K562 (cell line): Measurements from ENCODE around the gene URM1. TPM values are rescaled to one million over a fixed set of nuclear protein-coding genes. Genes with fewer than 3 reads are reported as not detected.

Experiments used
- ATAC-seq: fragments of 200-7000 bp; cut with Tn5 transposase; 3 replicates; pipeline ENCODE4 v1.9.1; 2020; ENCODE audit warnings: moderate library complexity
- BruUV-seq: library from RNA; stranded (reverse); fragments of 400-500 nt; replicated peaks from 2 replicates; lab custom pipeline; 2021; lab: Mats Ljungman, UMichigan
- CTCF ChIA-PET: fragments of 300-600 bp; formaldehyde crosslinking; extraction: SDS; loops from one replicate; lab custom pipeline; 2021; ENCODE audit warnings: low intra/inter-chr PET ratio; lab: Yijun Ruan, JAX
- POLR2A ChIA-PET: fragments of 300-600, 350-650 bp; sonication (Branson Sonifier 250); formaldehyde crosslinking; extraction: SDS; loops from one replicate; lab custom pipeline; 2021; ENCODE audit warnings: antibody characterized with exemption, inconsistent platforms; lab: Yijun Ruan, JAX
- DNase-seq, 4 experiments: peaks; one replicate each; pipeline versions ENCODE4 v3.0.0 to v3.0.0-alpha.2; 2011 to 2018; ENCODE audit warnings: low spot score in 3 of 4, mixed read lengths in 3 of 4; ENCODE audit errors: extremely low read depth in 1 of 4
- FAIRE-seq: peaks from 2 replicates; lab custom pipeline; 2011; peaks lifted over from hg19 to GRCh38; lab: Jason Lieb, UNC
- H2AFZ ChIP-seq: 2 replicates; pipeline ENCODE4 v1.6.0; 2011; ENCODE audit warnings: low read depth, low read length, control low read depth, inconsistent platforms
- H3K27ac ChIP-seq: fragments of 200-600 bp; 3 replicates; pipeline ENCODE4 v1.8.0; 2011; ENCODE audit warnings: low read depth, mild to moderate bottlenecking, control low read depth, inconsistent platforms, low read length, moderate library complexity, mixed read lengths; ENCODE audit errors: extremely low read depth
- H3K27me3 ChIP-seq, 2 experiments: fragments of 300-600 bp in 1 of 2; 2 replicates in 1 of 2; 3 replicates in 1 of 2; pipeline versions ENCODE4 v1.6.0 to v1.8.0; 2011; ENCODE audit warnings: inconsistent platforms in 2 of 2, low read length in 2 of 2, mild to moderate bottlenecking in 1 of 2, mixed read lengths in 1 of 2, moderate library complexity in 1 of 2; ENCODE audit not compliant: control insufficient read depth in 2 of 2, insufficient read depth in 2 of 2
- H3K36me3 ChIP-seq: fragments of 300-600 bp; 3 replicates; pipeline ENCODE4 v1.8.0; 2011; ENCODE audit warnings: mild to moderate bottlenecking, low read length, inconsistent platforms; ENCODE audit not compliant: control insufficient read depth, insufficient read depth
- H3K4me1 ChIP-seq, 2 experiments: fragments of 200-600 bp in 1 of 2; replicated peaks in 1 of 2; 2 replicates in 1 of 2; 3 replicates in 1 of 2; pipeline versions ENCODE4 v1.5.1 to v1.8.0; 2011; ENCODE audit warnings: inconsistent platforms in 2 of 2, low read length in 2 of 2, mild to moderate bottlenecking in 1 of 2, mixed read lengths in 1 of 2, moderate library complexity in 1 of 2; ENCODE audit not compliant: control insufficient read depth in 2 of 2, insufficient read depth in 2 of 2
- H3K4me2 ChIP-seq: 2 replicates; pipeline ENCODE4 v1.6.1; 2011; ENCODE audit warnings: low read length, control low read depth, inconsistent platforms, mixed read lengths; ENCODE audit not compliant: insufficient read depth
- H3K4me3 ChIP-seq: fragments of 200-600 bp; sonication (generic), shearing (Covaris generic); 2 replicates; pipeline ENCODE4 v1.5.1; 2016; ENCODE audit warnings: control low read depth, inconsistent platforms
- H3K79me2 ChIP-seq: fragments of 200-600 bp; 3 replicates; pipeline ENCODE4 v1.8.0; 2011; ENCODE audit warnings: low read length, inconsistent platforms; ENCODE audit not compliant: control insufficient read depth, insufficient read depth
- H3K9ac ChIP-seq, 2 experiments: 2 replicates each; pipeline versions ENCODE4 v1.6.0 to v1.6.1; 2011; ENCODE audit warnings: low read depth in 2 of 2, low read length in 2 of 2, control low read depth in 1 of 2, inconsistent platforms in 1 of 2, mild to moderate bottlenecking in 1 of 2, mixed read lengths in 1 of 2; ENCODE audit not compliant: insufficient read depth in 1 of 2
- H3K9me1 ChIP-seq: one replicate; pipeline ENCODE4 v1.6.0; 2011; ENCODE audit warnings: inconsistent platforms, mild to moderate bottlenecking, low read length, moderate library complexity; ENCODE audit not compliant: control insufficient read depth, insufficient read depth
- H3K9me3 ChIP-seq: replicated peaks from 2 replicates; pipeline ENCODE4 v1.5.1; 2011; ENCODE audit warnings: low read depth, low read length, inconsistent platforms; ENCODE audit not compliant: control insufficient read depth, insufficient read depth
- H4K20me1 ChIP-seq: replicated peaks from 2 replicates; pipeline ENCODE4 v1.6.1; 2011; ENCODE audit warnings: low read length, inconsistent platforms, mixed read lengths; ENCODE audit not compliant: control insufficient read depth, insufficient read depth
- HMGXB4 ChIP-seq: sonication (generic); formaldehyde crosslinking; IDR thresholded peaks from 2 replicates; pipeline ENCODE4 v1.8.1; 2023; ENCODE audit warnings: mild to moderate bottlenecking, missing genetic modification reagents
- HOXB6 ChIP-seq: fragments of 250-450 bp; sonication (Bioruptor Pico); IDR thresholded peaks from 2 replicates; pipeline ENCODE4 v1.5.1; 2022; ENCODE audit warnings: mild to moderate bottlenecking, borderline replicate concordance
- MAZ ChIP-seq, 2 experiments: fragments of 450-650 bp in 1 of 2; sonication (generic) in 1 of 2; formaldehyde crosslinking; IDR thresholded peaks in 1 of 2; conservative IDR thresholded peaks in 1 of 2; 2 replicates each; pipeline versions ENCODE4 v1.4.0 to v1.5.0; 2020; ENCODE audit warnings: mild to moderate bottlenecking in 1 of 2, missing genetic modification reagents in 1 of 2
- SMARCE1 ChIP-seq: fragments of 450-650 bp; IDR thresholded peaks from 2 replicates; pipeline ENCODE4 v1.7.1; 2016; ENCODE audit warnings: mild to moderate bottlenecking
- WGBS: fragments of 100-300 bp; shearing (Covaris generic); methylation state at CpG from one replicate; pipeline ENCODE4 v1.1.6; 2016; ENCODE audit warnings: low coverage, mixed read lengths; ENCODE audit not compliant: insufficient coverage; ENCODE audit errors: missing lambda C conversion rate; 5-methylcytosine and 5-hydroxymethylcytosine counted together
- in situ Hi-C: fragments of 300-500 bp; cut with MboI; formaldehyde crosslinking; loops from 4 replicates; pipeline ENCODE4 v1.15.0; 2018; ENCODE audit warnings: inconsistent platforms, mixed read lengths
- intact Hi-C: fragments of 100-400 bp; cut with micrococcal nuclease; formaldehyde crosslinking; loops from 2 replicates; pipeline ENCODE4 v1.14.2; 2022
- polyA plus RNA-seq, 8 experiments: library from polyadenylated mRNA; depleted of rRNA in 4 of 8; stranded (reverse) in 5 of 8; unstranded in 3 of 8; fragments of >200 nt; fragmentation: Nextera tagmentation in 2 of 8; fragmentation: Illumina TruSeq in 1 of 8; extraction: Ambion mirVana in 2 of 8; extraction: Trizol in 1 of 8; gene quantifications; 2 replicates each; pipeline versions ENCODE4 v1.2.1 to v1.2.3, GENCODE V29; 2011 to 2014; ENCODE audit warnings: inconsistent platforms in 1 of 8, missing spikeins in 1 of 8
- total RNA-seq, 7 experiments: library from RNA; depleted of rRNA in 6 of 7; stranded (reverse); fragments of >200 nt in 6 of 7; fragmentation: Illumina TruSeq in 2 of 7; extraction: Trizol in 2 of 7; gene quantifications; 2 replicates each; pipeline versions ENCODE4 v1.2.1 to v1.2.3, GENCODE V29; 2011 to 2021; ENCODE audit warnings: low replicate concordance in 1 of 7
- TF ChIP-seq, protein P1 (sequence below): sonication (generic); formaldehyde crosslinking; IDR thresholded peaks from 2 replicates; pipeline ENCODE4 v1.8.1; 2023; ENCODE audit warnings: mild to moderate bottlenecking, missing genetic modification reagents

Gene URM1
- total and polyA plus RNA-seq, 9 of the 15 experiments (the other 6 are each of a cell fraction or from before 2014, with no cell fraction given) = 10.1 to 88.9 (median 53.3) TPM

GRCh38 chr9:128389395-128390149 lies 18.4 kb downstream of the URM1 start:
- Histone ChIP-seq H4K20me1 (no peaks in the 10 kb centered on the region), H2AFZ (no peak overlapping the region), H3K27ac (no peak overlapping the region), H3K9ac (0 out of 4 replicates have a peak overlapping the region, but pooled peaks of 1 of the 2 experiments have one; percentile 63), H3K4me2 (no peak overlapping the region), H3K4me3 (no peak overlapping the region), H3K36me3 (peaks cover 70% of the 10 kb centered on the region; the same call in 2 of the 3 replicates), H3K79me2 (no peaks in the 10 kb centered on the region), H3K9me1 (peaks cover 5% of the 10 kb centered on the region), H3K9me3 (no peaks in the 10 kb centered on the region), H3K27me3 (no peaks in the 10 kb centered on the region), H3K4me1 (peaks cover 0 to 14% of the 10 kb centered on the region in 2 experiments; a peak in 2 of 5 replicates)
- CTCF ChIA-PET = no interaction called here
- DNase-seq = no peak
- POLR2A ChIA-PET = interaction anchor here (0.5 to 1.3 kb wide), 4 partner anchors 12 to 149 kb away, joined by 3 to 5 read pairs (median 3); partner anchors contain the start of gene URM1
- 86% methylated on average over 9 of the region's 13 CpGs for WGBS
- no TSS peak for BruUV-seq
- intact Hi-C loops = no loop called here
- TF ChIP-seq, protein P1, sequence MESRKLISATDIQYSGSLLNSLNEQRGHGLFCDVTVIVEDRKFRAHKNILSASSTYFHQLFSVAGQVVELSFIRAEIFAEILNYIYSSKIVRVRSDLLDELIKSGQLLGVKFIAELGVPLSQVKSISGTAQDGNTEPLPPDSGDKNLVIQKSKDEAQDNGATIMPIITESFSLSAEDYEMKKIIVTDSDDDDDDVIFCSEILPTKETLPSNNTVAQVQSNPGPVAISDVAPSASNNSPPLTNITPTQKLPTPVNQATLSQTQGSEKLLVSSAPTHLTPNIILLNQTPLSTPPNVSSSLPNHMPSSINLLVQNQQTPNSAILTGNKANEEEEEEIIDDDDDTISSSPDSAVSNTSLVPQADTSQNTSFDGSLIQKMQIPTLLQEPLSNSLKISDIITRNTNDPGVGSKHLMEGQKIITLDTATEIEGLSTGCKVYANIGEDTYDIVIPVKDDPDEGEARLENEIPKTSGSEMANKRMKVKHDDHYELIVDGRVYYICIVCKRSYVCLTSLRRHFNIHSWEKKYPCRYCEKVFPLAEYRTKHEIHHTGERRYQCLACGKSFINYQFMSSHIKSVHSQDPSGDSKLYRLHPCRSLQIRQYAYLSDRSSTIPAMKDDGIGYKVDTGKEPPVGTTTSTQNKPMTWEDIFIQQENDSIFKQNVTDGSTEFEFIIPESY (CRISPR knock-in tag) = peak; percentile 49; the same call in 1 of the 2 replicates
- TF ChIP-seq SMARCE1 (no peak), MAZ (CRISPR knock-in tag; conservative IDR thresholded peaks at IDR 0.05 in 1 of 2, IDR thresholded peaks at IDR 0.05 in 1 of 2) (no peak), HOXB6 (CRISPR knock-in tag) (no peak), HMGXB4 (no peak)
- ATAC-seq = no peak
- in situ Hi-C loops = no loop called here
- FAIRE-seq = no peak
